Coronary artery (tissue), 2 donors: ENCODE data around the gene CDC5L.

Experiments used
- DNase-seq: peaks from one replicate; pipeline ENCODE4 v3.0.0-alpha.2; 2017; ENCODE audit warnings: low spot score
- H3K27ac ChIP-seq, 2 donors: fragments of 200-600 bp; sonication (generic); one replicate each; pipeline ENCODE4 v1.5.1; 2016 to 2019
- H3K4me3 ChIP-seq: fragments of 200-600 bp; sonication (generic); 2 replicates; pipeline ENCODE4 v1.5.1; 2016; ENCODE audit warnings: mild to moderate bottlenecking, moderate library complexity
- CTCF ChIP-seq: fragments of 200-600 bp; sonication (generic); IDR thresholded peaks from one replicate; pipeline ENCODE4 v1.5.1; 2019; ENCODE audit warnings: antibody characterized with exemption

The CDC5L gene

DNA sequence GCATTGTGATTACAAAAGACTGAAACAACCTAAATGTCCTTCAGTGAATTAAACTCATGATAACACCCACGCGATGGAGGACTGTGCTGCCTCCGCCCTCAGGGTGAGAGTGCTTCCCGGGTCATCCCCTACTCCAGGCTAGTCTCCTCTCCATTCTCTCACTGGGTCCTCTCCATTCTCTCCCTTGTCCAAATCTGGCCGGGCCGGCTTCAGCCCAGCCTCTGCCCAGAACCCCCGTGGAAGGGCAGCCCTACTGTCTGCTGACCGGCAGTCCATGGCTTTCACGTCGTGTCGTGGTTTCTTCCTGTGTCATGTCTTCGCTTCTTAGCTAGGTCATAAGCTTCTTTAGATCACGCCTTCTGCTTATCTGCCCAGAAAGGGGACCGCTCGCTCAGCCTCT, 74.8 kb downstream of the CDC5L start:
- no peak overlapping the region for H3K27ac ChIP-seq
- no peak for TF ChIP-seq CTCF
- no peak for DNase-seq
- no peak overlapping the region for H3K4me3 ChIP-seq

GRCh38 chr6:44462797-44463727, 75.6 kb downstream of the CDC5L start:
- no peak for TF ChIP-seq CTCF
- Histone ChIP-seq H3K4me3 (no peak overlapping the region), H3K27ac (no peak overlapping the region)
- no peak for DNase-seq

DNA sequence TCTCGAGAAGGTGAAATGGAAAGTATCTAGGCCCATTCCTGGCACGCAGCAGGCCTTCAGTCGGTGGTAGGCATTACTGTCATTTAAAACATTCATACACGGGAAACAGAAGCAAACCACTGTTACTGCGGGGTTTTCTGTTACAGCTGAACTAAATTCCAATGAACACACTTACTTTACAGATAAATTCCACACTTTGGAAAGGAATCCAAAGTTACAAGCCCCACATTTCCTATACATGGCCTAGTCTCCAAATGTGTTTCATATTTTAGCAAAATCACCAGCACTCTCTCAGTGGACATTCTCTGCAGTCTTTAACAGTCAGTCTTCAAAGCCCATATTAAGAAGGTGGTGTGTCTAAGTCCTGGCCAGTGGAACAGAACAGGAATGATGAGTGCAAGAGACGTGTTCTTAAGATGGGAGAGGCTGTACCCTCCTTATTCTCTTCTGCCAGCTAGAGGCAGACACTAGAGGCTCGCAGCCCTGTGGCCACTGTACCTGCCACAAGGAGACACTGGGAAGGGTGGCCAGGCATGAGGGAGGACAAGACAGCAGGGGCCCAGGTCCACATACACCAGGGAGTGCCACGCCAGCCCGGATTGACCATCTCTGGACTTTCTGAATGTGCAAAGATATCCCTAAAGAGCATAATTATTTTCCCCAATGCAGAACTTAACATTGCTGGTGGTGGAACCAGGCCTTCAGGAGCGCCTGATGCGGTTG, 76.4 kb downstream of the CDC5L start:
- no peak overlapping the region for H3K27ac ChIP-seq
- DNase-seq = no peak
- H3K4me3 ChIP-seq = no peak overlapping the region
- TF ChIP-seq CTCF = no peak

- H3K4me3 ChIP-seq = no peak overlapping the region
- no peak for TF ChIP-seq CTCF
- H3K27ac ChIP-seq = no peak overlapping the region
- no peak for DNase-seq
Observed at GRCh38 chr6:44464527-44465310, 77.2 kb downstream of the CDC5L start.

- TF ChIP-seq CTCF = no peak
- Histone ChIP-seq H3K4me3 (no peak overlapping the region), H3K27ac (no peak overlapping the region)
- no peak for DNase-seq
Observed at GRCh38 chr6:44466955-44467354, 79.4 kb downstream of the CDC5L start.

- Histone ChIP-seq H3K27ac (no peak overlapping the region), H3K4me3 (no peak overlapping the region)
- no peak for DNase-seq
- no peak for TF ChIP-seq CTCF
Observed at GRCh38 chr6:44468835-44469234, 81.3 kb downstream of the CDC5L start.
